Kidney (tissue), 14 donors: ENCODE results near the gene KRT10. TPM values are rescaled to one million over a fixed set of nuclear protein-coding genes. Genes with fewer than 3 reads are reported as not detected.

Experiments
- DNase-seq, 5 donors: peaks; one replicate each; pipeline ENCODE4 v3.0.0-alpha.2; 2013 to 2020
- FAIRE-seq: peaks from 2 replicates; lab custom pipeline; 2012; peaks lifted over from hg19 to GRCh38; lab: Jason Lieb, UNC
- H3K27ac ChIP-seq, 2 donors: one replicate each; pipeline ENCODE4 v1.7.0; 2013; ENCODE audit warnings: low read depth in 2 of 2, low read length in 2 of 2, inconsistent platforms in 1 of 2
- H3K27me3 ChIP-seq: one replicate; pipeline ENCODE4 v1.7.1; 2013; ENCODE audit warnings: low read length, inconsistent platforms; ENCODE audit not compliant: control insufficient read depth, insufficient read depth
- H3K36me3 ChIP-seq, 3 donors: one replicate each; pipeline versions ENCODE4 v1.7.0 to v1.7.1; 2013; ENCODE audit warnings: low read length in 3 of 3, control low read depth in 1 of 3, inconsistent platforms in 1 of 3; ENCODE audit not compliant: insufficient read depth in 3 of 3, control insufficient read depth in 2 of 3
- H3K4me1 ChIP-seq, 3 donors: one replicate each; pipeline versions ENCODE4 v1.7.0 to v1.7.1; 2013; ENCODE audit warnings: low read length in 3 of 3, inconsistent platforms in 1 of 3, low read depth in 1 of 3; ENCODE audit not compliant: control insufficient read depth in 2 of 3, insufficient read depth in 2 of 3
- H3K4me3 ChIP-seq, 3 donors: one replicate each; pipeline versions ENCODE4 v1.7.0 to v1.8.1; 2013; ENCODE audit warnings: low read length in 3 of 3, control low read depth in 1 of 3, inconsistent platforms in 1 of 3
- H3K9ac ChIP-seq, 3 donors: one replicate each; pipeline versions ENCODE4 v1.7.0 to v1.7.1; 2013; ENCODE audit warnings: low read length in 3 of 3, control low read depth in 1 of 3, inconsistent platforms in 1 of 3
- H3K9me3 ChIP-seq, 3 donors: one replicate each; pipeline versions ENCODE4 v1.7.0 to v1.7.1; 2013; ENCODE audit warnings: low read length in 3 of 3, control low read depth in 1 of 3, inconsistent platforms in 1 of 3; ENCODE audit not compliant: control insufficient read depth in 2 of 3, insufficient read depth in 1 of 3
- intact Hi-C: fragments of 100-400 bp; cut with DNase I; formaldehyde crosslinking; loops from one replicate; pipeline ENCODE4 v1.11.1; 2022
- polyA plus RNA-seq: library from polyadenylated mRNA; stranded (reverse); fragments of 350-450 nt; fragmentation: Illumina TruSeq; extraction: RNeasy Lipid Tissue Mini Kit (QIAGEN cat#74804); gene quantifications from one replicate; pipeline ENCODE4 v1.2.3, GENCODE V29; 2014; ENCODE audit warnings: low read depth, low replicate concordance; ENCODE audit not compliant: insufficient read depth
- total RNA-seq: library from RNA; stranded (reverse); fragmentation: NEBNext Ultra II Directional; extraction: Animal tissue kit (Norgen Biotek cat#: 25700); gene quantifications from one replicate; pipeline ENCODE4 v1.2.1, GENCODE V29; 2021
- TF ChIP-seq, protein P1 (sequence below): IDR thresholded peaks from 3 replicates; pipeline ENCODE4 v1.5.1; 2012; ENCODE audit warnings: mild to moderate bottlenecking, moderate library complexity, borderline replicate concordance; ENCODE audit not compliant: insufficient read depth; ENCODE audit errors: extremely low read depth
- donor health status: control.
- donor health status: control.
- donor health status: control.
- donor health status: control.
- donor health status: control.
- donor health status: DM: yes; HTN: yes; CAD: no.
- donor health status: Normal renal cell carcinoma (clear cell type).

The KRT10 gene
- total and polyA plus RNA-seq, 2 donors from 2014 or later, result 47.9 to 50.9 TPM

DNA sequence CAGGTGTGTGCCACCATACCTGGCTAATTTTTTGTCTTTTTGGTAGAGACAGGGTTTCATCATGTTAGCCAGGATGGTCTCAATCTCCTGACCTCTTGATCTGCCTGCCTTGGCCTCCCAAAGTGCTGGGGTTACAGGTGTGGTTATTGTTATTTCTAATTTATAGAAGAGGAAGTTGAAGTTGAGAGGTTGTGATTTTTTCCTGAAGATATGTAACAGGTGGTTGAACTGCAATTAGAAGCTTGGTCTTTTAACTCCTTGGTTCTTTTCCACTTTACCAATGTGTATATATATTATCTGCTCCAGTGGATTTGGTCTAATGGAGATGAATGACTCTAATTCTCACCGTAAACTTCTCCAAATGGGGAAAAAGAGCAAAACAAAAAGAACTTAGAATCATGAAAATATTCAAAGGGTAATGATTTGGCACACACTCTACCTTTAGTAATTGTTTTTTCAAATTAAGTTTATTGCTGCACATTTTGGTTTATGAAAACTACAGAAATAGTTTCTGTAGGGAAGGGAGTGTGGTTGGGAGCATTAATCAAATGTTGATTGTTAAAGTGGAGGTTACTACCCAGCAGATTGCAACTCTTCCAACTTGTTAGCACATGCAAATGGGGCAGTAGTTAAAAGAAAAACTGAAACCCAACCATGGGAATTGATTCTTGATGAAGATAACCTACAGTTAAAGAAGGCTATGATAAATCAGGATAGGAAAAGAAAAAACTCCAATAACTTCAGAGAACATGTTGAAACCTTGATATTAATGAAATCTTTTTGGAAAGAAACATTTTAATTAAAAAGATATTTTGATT is 1.8 kb upstream of the KRT10 start:
- no peak overlapping the region for H3K9ac ChIP-seq
- H3K27me3 ChIP-seq, result no peaks in the 10 kb centered on the region
- peaks cover 0 to 4% (median 0%) of the 10 kb centered on the region in 3 donors for H3K4me1 ChIP-seq
- no peaks in the 10 kb centered on the region for H3K9me3 ChIP-seq
- TF ChIP-seq, protein P1, sequence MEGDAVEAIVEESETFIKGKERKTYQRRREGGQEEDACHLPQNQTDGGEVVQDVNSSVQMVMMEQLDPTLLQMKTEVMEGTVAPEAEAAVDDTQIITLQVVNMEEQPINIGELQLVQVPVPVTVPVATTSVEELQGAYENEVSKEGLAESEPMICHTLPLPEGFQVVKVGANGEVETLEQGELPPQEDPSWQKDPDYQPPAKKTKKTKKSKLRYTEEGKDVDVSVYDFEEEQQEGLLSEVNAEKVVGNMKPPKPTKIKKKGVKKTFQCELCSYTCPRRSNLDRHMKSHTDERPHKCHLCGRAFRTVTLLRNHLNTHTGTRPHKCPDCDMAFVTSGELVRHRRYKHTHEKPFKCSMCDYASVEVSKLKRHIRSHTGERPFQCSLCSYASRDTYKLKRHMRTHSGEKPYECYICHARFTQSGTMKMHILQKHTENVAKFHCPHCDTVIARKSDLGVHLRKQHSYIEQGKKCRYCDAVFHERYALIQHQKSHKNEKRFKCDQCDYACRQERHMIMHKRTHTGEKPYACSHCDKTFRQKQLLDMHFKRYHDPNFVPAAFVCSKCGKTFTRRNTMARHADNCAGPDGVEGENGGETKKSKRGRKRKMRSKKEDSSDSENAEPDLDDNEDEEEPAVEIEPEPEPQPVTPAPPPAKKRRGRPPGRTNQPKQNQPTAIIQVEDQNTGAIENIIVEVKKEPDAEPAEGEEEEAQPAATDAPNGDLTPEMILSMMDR, result no peak
- H3K36me3 ChIP-seq, result no peaks in the 10 kb centered on the region
- no peak for FAIRE-seq
- intact Hi-C loops, result no loop called here
- no peak for DNase-seq
- no peak overlapping the region for H3K4me3 ChIP-seq
- no peak overlapping the region for H3K27ac ChIP-seq

DNA sequence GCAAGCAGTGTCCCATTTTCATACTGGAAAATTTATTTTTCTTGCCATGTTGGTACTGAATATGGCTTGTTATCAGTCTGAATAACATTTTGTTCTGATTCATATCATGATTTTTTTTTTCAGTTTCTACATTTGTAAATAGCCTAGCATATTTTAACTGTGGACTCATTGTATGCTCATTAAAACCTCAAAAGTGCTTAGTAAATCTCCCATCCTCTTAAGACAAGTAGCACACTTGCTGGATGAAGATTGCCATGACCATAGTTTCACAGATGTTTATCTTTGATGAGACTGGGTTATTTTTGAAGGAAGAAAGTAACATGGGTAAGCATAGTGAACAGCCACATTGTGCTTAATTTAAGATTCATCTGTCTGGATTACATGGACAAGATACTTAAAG is 878 bp downstream of the KRT10 start:
- FAIRE-seq (no peak), DNase-seq (no peak)
- Histone ChIP-seq H3K9me3 (no peaks in the 10 kb centered on the region), H3K4me1 (peaks cover 0 to 4% (median 0%) of the 10 kb centered on the region in 3 donors), H3K27me3 (no peaks in the 10 kb centered on the region), H3K36me3 (peaks cover 0 to 2% (median 0%) of the 10 kb centered on the region in 3 donors), H3K9ac (no peak overlapping the region), H3K27ac (no peak overlapping the region), H3K4me3 (no peak overlapping the region)
- TF ChIP-seq, protein P1, result no peak
- intact Hi-C loops, result no loop called here

DNA sequence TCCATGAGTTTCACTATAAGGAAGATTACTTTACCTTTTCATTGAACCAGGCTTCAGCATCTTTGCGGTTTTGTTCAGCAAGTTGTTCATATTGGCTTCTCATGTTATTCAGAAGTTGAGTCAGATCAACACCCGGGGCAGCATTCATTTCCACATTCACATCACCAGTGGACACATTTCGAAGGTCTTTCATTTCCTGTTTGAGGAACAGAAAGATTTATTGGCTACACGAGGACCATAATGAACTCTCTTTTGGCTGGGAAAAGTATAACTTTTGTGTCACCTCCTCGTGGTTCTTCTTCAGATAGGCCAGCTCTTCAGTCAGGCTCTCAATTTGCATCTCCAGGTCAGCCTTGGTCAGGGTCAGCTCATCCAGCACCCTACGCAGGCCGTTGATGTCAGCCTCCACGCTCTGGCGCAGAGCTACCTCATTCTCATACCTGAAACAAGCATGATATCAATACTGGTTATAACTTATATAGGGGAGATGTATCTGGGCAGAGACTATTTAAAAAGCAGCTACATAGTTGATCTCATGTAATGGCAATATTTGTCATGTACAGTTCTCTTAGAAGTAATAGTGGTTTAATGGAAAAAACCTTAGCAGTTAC is 2.1 kb downstream of the KRT10 start:
- TF ChIP-seq, protein P1, result no peak
- Histone ChIP-seq H3K27ac (no peak overlapping the region), H3K27me3 (no peaks in the 10 kb centered on the region), H3K9me3 (no peaks in the 10 kb centered on the region), H3K4me3 (no peak overlapping the region), H3K36me3 (peaks cover 0 to 2% (median 0%) of the 10 kb centered on the region in 3 donors), H3K4me1 (peaks cover 0 to 4% (median 0%) of the 10 kb centered on the region in 3 donors), H3K9ac (no peak overlapping the region)
- FAIRE-seq (no peak), DNase-seq (no peak)
- intact Hi-C loops, result no loop called here
